ENCODE data around the gene TPO.
"Not testable (repeated sequence)": the region's sequence is repeated elsewhere in the genome, so short reads cannot be mapped to it uniquely, and the experiment has no call there.

TPO gene

DNA sequence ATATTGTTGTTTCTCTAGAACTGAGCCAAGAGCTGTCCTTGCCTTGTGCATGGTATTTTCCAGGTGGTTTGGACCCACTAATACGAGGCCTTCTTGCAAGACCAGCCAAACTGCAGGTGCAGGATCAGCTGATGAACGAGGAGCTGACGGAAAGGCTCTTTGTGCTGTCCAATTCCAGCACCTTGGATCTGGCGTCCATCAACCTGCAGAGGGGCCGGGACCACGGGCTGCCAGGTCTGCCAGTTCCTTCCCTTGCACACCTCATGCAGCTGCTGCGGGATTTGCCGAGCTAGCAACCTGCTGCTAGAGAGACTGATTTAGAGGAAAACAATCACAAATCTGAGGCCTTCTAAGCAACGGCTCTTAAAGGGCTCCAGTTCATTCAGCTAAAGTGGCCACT, 74.5 kb downstream of the TPO start:
- no peak for DNase-seq

DNA sequence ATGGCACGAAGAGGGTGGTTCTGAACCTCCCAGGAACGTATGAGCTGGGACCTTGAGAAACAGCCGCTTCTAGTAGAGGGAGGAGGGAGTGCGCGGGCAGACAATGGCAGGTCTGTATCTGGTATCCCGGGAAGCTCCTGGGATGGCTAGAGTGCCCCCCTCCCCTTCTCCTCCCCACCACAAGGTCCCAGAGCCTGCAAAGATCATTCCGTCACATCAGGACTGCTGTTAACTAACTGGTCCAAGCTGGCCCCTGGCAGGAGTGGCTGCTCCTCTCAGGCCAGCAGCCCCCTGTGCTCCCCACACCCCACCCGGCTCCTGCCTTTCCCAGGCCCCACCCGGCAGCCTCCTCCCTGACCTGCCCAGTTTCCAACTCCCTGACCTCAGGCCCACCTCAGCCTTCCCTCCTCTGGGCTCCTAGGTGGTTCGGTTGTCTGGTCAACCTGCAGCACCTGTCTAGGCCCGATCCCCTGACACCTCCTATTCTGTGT, 75.0 kb downstream of the TPO start:
- DNase-seq = no peak

DNA sequence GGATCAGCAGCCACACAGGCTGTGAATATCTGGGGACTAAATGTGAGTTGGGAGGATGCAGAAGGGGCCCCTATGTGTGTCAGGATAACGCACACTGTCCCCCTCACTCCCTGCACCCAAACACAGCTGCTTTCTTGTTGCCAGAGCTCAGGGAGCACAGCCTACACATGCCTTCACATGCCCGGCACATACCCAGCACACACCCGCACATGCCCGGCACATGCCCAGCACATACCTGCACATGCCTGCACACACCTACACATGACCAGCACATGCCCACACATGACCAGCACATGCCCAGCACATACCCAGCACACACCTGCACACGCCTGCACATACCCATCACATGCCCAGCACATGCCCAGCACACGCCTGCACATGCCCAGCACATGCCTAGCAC, 75.6 kb downstream of the TPO start:
- DNase-seq = no peak

- DNase-seq = no peak
Observed at GRCh38 chr2:1489486-1489885, 76.2 kb downstream of the TPO start.

- not testable (repeated sequence) for DNase-seq
Observed at GRCh38 chr2:1490381-1490780, 77.1 kb downstream of the TPO start.

GRCh38 chr2:1491751-1492150, 78.5 kb downstream of the TPO start:
- no peak for DNase-seq

- not testable (repeated sequence) for DNase-seq
Observed at GRCh38 chr2:1492231-1492630, 79.0 kb downstream of the TPO start.

GRCh38 chr2:1492711-1493430, 79.6 kb downstream of the TPO start:
- no peak for DNase-seq

DNA sequence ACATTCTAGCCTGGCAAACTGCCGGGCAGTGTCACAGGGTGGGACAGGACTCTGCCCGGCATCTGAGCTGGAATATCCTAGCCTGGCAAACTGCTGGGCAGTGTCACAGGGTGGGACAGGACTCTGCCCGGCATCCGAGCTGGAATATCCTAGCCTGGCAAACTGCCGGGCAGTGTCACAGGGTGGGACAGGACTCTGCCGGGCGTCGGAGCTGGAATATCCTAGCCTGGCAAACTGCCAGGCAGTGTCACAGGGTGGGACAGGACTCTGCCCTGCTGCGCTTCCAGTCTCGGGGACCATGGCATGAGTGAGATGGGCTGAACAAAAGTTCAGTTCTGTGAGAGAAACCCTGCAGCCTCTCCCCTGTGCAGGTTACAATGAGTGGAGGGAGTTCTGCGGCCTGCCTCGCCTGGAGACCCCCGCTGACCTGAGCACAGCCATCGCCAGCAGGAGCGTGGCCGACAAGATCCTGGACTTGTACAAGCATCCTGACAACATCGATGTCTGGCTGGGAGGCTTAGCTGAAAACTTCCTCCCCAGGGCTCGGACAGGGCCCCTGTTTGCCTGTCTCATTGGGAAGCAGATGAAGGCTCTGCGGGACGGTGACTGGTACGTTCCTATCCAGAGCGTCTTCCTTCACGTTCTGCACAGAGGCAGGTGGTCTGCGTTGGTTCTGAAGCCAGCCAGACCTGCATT, 80.3 kb downstream of the TPO start:
- DNase-seq = no peak

DNA sequence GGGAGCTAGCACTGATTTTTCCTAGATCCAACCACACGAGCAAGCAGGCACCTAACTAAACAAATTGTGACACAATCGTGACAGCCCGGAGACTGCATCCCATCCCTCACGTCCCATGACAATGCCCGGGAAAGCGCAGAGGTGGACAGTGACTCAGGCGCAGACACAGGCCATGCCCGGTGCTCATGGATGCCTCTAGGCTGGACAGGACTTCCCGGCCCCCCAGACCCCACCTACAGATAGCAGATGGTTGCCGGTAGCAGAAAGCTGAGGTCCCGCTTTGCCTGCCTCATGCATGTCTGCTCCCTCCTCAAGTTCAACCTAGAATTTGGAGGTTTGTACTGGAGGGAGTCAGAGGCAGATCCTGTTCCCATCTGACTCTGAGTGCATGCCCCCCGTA, 81.0 kb downstream of the TPO start:
- no peak for DNase-seq

DNA sequence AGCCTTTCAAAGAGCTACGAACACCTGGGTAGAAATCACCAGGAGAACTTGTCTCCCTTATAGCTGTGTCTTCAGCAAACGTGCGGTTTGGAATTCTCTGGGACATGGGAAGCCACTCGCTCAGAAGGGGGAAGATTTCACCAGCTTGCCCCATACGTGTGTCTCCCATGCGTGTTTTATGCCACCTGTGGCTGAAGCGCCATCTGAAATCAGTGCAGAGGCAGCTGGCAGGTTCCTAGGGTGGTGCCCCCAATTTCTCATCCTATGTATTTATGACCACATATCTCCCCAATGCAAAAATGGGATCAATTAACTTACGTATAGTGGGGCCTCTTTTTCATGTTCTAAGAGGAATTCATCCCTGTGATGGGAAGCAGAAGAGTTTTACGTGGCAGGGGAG, 81.6 kb downstream of the TPO start:
- no peak for DNase-seq

- DNase-seq = no peak
Observed at GRCh38 chr2:1495676-1496358, 82.6 kb downstream of the TPO start.

DNA sequence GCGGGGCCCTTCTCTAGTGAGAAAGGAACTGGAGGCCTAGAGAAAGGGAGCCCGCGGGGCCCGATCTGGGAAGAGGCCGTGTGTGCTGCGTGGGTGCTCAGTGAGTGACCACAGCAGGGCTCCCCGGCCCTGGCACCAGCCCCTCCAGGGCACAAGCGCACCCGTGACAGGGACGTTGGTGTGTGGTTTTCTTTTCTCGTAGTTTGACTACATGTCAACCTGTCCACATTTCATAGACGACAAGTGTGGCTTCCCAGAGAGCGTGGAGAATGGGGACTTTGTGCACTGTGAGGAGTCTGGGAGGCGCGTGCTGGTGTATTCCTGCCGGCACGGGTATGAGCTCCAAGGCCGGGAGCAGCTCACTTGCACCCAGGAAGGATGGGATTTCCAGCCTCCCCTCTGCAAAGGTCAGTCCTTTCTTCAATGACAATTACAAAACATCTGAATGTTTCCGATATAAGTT, 83.1 kb downstream of the TPO start:
- no peak for DNase-seq

GRCh38 chr2:1497122-1497611, 83.9 kb downstream of the TPO start:
- DNase-seq = no peak

- no peak for DNase-seq
Observed at GRCh38 chr2:1498176-1498575, 84.9 kb downstream of the TPO start.

DNA sequence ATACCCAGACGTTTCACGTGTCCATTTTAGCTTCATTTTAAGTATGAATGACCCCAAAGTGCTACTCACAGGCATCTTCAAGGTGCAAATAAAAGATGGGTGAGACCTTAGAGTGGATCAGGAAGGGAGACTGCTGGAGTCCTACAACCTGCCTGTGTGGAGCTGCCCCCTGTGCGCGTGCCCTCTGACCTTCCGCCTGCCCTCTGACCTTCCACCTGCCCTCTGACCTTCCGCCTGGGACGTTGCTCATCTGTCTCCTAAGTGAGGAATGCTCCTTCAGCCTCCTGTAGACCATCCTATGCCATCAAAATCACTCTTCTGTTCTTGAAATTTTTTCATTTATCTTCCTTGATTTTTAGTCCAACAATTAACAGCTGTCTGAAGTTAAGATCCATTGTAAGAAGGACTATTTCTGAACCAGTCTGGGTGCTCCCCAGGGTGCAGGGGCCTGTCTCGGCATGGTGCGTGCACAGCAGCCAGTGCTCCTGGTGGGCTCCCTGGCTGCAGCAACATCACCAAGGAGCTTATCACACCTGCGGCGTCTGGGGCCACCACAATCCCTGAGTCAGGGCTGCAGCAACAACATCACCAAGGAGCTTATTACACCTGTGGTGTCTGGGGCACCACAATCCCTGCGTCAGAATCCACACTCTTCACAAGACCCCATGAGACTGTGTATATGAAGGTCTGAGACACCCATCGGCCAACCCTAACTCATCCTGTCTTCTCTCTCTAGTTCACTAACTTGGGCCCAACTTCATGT, 86.0 kb downstream of the TPO start:
- DNase-seq = no peak

DNA sequence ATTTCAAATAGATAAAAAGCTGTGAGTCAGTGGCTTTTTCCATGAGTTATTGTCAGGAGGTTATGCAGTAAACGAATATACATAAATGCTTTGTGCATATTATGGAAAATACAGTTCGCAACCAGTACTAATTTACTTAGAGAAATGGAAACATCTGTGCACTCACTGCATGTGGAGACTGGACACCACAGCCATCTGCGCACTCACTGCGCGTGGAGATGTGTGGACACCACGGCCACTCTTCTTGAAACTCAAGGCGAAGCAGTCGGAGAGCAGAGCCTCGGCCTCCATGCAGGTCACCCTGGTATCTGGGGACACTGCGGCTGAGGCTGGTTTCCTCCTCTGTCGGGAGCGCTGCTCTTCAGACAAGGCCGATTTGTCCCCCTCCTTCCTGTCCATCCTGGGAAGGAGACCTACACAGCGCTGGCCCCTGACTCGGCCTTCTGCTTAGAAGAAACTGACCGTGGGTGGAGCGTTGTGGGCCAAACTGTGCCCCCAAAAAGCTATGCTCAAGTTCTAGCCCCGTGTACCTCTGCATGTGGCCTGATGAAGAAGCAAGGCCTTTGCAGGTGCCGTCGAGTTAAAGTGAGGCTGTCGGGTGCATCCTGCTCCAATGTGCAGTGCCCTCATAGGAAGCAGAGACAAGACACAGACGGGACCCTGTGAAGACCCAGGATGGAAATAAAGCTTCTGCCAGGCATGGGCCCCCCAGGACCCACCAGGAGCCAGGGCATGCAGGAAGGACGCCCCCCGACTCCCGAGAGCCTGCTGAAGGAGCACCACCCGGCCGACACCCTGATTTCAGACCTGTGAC, 88.0 kb downstream of the TPO start:
- no peak for DNase-seq

DNA sequence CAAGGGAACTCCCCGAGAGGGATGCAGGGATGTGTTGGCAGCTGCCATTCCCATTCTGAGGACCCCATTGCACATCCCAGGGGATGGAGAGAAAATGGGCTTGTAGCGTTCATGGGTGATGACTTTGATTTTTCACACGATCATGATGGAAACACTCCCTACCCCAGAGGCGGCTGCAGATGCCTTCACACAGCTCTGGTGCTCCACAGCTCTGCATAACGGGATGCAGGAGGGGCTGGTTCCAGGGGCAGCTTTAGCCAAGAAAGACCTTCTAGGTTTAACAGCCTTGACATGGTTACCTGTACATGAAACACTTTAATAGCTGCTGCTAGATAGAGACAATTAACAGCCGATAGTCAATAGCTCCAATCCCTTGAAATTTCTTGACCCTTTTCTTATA, 88.7 kb downstream of the TPO start:
- no peak for DNase-seq

GRCh38 chr2:1502891-1503304, 89.6 kb downstream of the TPO start:
- no peak for DNase-seq

GRCh38 chr2:1503471-1504310, 90.4 kb downstream of the TPO start:
- DNase-seq = no peak

GRCh38 chr2:1504311-1504750, 91.1 kb downstream of the TPO start:
- no peak for DNase-seq

All from CD4-positive, alpha-beta T cell treated with Interleukin-1 beta for 1 hour (primary cell).